HEK293T (cell line): ENCODE measurements around the gene RNASE7.

Source experiments
- ARNT ChIP-seq: fragments of 450-650 bp; IDR thresholded peaks from 2 replicates; pipeline ENCODE4 v1.6.1; 2017; ENCODE audit warnings: mild to moderate bottlenecking
- BHLHE40 ChIP-seq: fragments of 450-650 bp; IDR thresholded peaks from 2 replicates; pipeline ENCODE4 v1.6.1; 2016; ENCODE audit warnings: mild to moderate bottlenecking, moderate library complexity, borderline replicate concordance
- ELF4 ChIP-seq: fragments of 450-650 bp; IDR thresholded peaks from 2 replicates; pipeline ENCODE4 v1.6.1; 2017; ENCODE audit warnings: antibody characterized with exemption
- FOXA1 ChIP-seq: fragments of 450-650 bp; IDR thresholded peaks from 2 replicates; pipeline ENCODE4 v1.6.1; 2016; ENCODE audit warnings: mild to moderate bottlenecking
- FOXK2 ChIP-seq: fragments of 450-650 bp; IDR thresholded peaks from 2 replicates; pipeline ENCODE4 v1.6.1; 2016; ENCODE audit warnings: mild to moderate bottlenecking
- FOXM1 ChIP-seq: fragments of 450-650 bp; IDR thresholded peaks from 2 replicates; pipeline ENCODE4 v1.6.1; 2017; ENCODE audit warnings: mild to moderate bottlenecking, borderline replicate concordance
- HDGF ChIP-seq: fragments of 450-650 bp; IDR thresholded peaks from 2 replicates; pipeline ENCODE4 v1.6.1; 2017; ENCODE audit warnings: antibody characterized with exemption, borderline replicate concordance
- LEF1 ChIP-seq: fragments of 450-650 bp; IDR thresholded peaks from 2 replicates; pipeline ENCODE4 v1.6.1; 2017; ENCODE audit warnings: mild to moderate bottlenecking, borderline replicate concordance
- SP1 ChIP-seq: fragments of 450-650 bp; IDR thresholded peaks from 2 replicates; pipeline ENCODE4 v1.6.1; 2017
- SUZ12 ChIP-seq: fragments of 450-650 bp; IDR thresholded peaks from 2 replicates; pipeline ENCODE4 v1.6.1; 2016; ENCODE audit warnings: mild to moderate bottlenecking
- TARDBP ChIP-seq: fragments of 450-650 bp; IDR thresholded peaks from 2 replicates; pipeline ENCODE4 v1.6.1; 2016
- ZNF384 ChIP-seq: fragments of 450-650 bp; IDR thresholded peaks from 2 replicates; pipeline ENCODE4 v1.6.1; 2016
- TF ChIP-seq, protein P1 (sequence below): fragments of 450-650 bp; IDR thresholded peaks from 2 replicates; pipeline ENCODE4 v1.6.1; 2016

GRCh38 chr14:21034707-21035106, 7.5 kb upstream of the RNASE7 start, which contains the start of gene RNASE13:
- TF ChIP-seq HDGF, result no peak
- no peak for TF ChIP-seq SUZ12
- TF ChIP-seq TARDBP, result no peak
- TF ChIP-seq, protein P1, sequence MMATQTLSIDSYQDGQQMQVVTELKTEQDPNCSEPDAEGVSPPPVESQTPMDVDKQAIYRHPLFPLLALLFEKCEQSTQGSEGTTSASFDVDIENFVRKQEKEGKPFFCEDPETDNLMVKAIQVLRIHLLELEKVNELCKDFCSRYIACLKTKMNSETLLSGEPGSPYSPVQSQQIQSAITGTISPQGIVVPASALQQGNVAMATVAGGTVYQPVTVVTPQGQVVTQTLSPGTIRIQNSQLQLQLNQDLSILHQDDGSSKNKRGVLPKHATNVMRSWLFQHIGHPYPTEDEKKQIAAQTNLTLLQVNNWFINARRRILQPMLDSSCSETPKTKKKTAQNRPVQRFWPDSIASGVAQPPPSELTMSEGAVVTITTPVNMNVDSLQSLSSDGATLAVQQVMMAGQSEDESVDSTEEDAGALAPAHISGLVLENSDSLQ, result no peak
- no peak for TF ChIP-seq ELF4
- TF ChIP-seq FOXK2, result no peak
- TF ChIP-seq BHLHE40, result no peak
- no peak for TF ChIP-seq LEF1
- TF ChIP-seq FOXM1, result no peak
- TF ChIP-seq ARNT, result no peak
- TF ChIP-seq FOXA1, result no peak
- no peak for TF ChIP-seq SP1
- TF ChIP-seq ZNF384, result no peak
